HL-60/S4 treated with retinoic acid at 250 ng/mL for 4 days and 3 days (cell line): Measurements from ENCODE around the gene AMT.
"Not testable (repeated sequence)": the region's sequence is repeated elsewhere in the genome, so short reads cannot be mapped to it uniquely, and the experiment has no call there.

Source experiments
- in situ Hi-C: fragments of 300-500 bp; cut with MboI; formaldehyde crosslinking; loops from 2 replicates; pipeline ENCODE4 v1.7.0; 2022; ENCODE audit warnings: low sequenced_read_pairs

The AMT gene

GRCh38 chr3:49427586-49427985 is 5.3 kb upstream of the AMT start:
- in situ Hi-C loops, result loop anchor here (10.0 kb wide), 1 partner anchor 83 kb away; the partner anchor contains the start of gene USP4

GRCh38 chr3:49424816-49425215 is 2.5 kb upstream of the AMT start:
- in situ Hi-C loops, result loop anchor here (10.0 kb wide), 1 partner anchor 80 kb away; the partner anchor contains the start of gene USP4

GRCh38 chr3:49421890-49422378 is 339 bp downstream of the AMT start:
- in situ Hi-C loops, result loop anchor here (10.0 kb wide), 1 partner anchor 77 kb away; the partner anchor contains the start of gene USP4

- in situ Hi-C loops, result no loop called here
Measured at GRCh38 chr3:49417516-49418120, 4.7 kb downstream of the AMT start.

- in situ Hi-C loops, result no loop called here
Measured at GRCh38 chr3:49416867-49417266, 5.4 kb downstream of the AMT start.

GRCh38 chr3:49415931-49416601 is 6.2 kb downstream of the AMT start:
- in situ Hi-C loops, result no loop called here

GRCh38 chr3:49414753-49415152 is 7.5 kb downstream of the AMT start:
- in situ Hi-C loops, result no loop called here

- in situ Hi-C loops, result no loop called here
Measured at GRCh38 chr3:49413338-49413734, 8.9 kb downstream of the AMT start.

- in situ Hi-C loops, result no loop called here
Measured at GRCh38 chr3:49412632-49413337, 9.5 kb downstream of the AMT start.

GRCh38 chr3:49411968-49412631 is 10.2 kb downstream of the AMT start, which contains the start of the genes RHOA and TCTA:
Gene RHOA, minus strand, starts transcription at chr3:49411976. Its CDS starts 36,387 bp downstream, at chr3:49375589.
Gene TCTA, plus strand, starts transcription at chr3:49412423. Its CDS starts 4 bp downstream, at chr3:49412427.
- in situ Hi-C loops, result no loop called here

GRCh38 chr3:49411535-49411967 is 10.7 kb downstream of the AMT start:
- in situ Hi-C loops, result no loop called here

GRCh38 chr3:49410846-49411534 is 11.3 kb downstream of the AMT start:
- in situ Hi-C loops, result no loop called here

GRCh38 chr3:49410066-49410845 is 12.0 kb downstream of the AMT start:
- in situ Hi-C loops, result no loop called here

GRCh38 chr3:49406571-49407565 is 15.4 kb downstream of the AMT start:
- in situ Hi-C loops, result no loop called here

GRCh38 chr3:49405570-49405969 is 16.7 kb downstream of the AMT start:
- in situ Hi-C loops, result not testable (repeated sequence)

GRCh38 chr3:49403891-49404290 is 18.4 kb downstream of the AMT start:
- in situ Hi-C loops, result no loop called here

GRCh38 chr3:49401766-49402165 is 20.5 kb downstream of the AMT start:
- in situ Hi-C loops, result no loop called here

- in situ Hi-C loops, result no loop called here
Measured at GRCh38 chr3:49399461-49399860, 22.8 kb downstream of the AMT start.
